K562 (cell line): ENCODE results near the gene RAE1. TPM values are rescaled to one million over a fixed set of nuclear protein-coding genes. Genes with fewer than 3 reads are reported as not detected.
A peak's percentile ranks its signal among the peaks of the same experiment; 100 is the strongest.

Experiments used
- BCOR ChIP-seq: fragments of 450-650 bp; IDR thresholded peaks from 2 replicates; pipeline ENCODE4 v1.6.1; 2016
- CXXC5 ChIP-seq: fragments of 250-450 bp; sonication (Bioruptor Pico); IDR thresholded peaks from 2 replicates; pipeline ENCODE4 v1.8.0; 2022; ENCODE audit warnings: inconsistent platforms, mild to moderate bottlenecking, moderate library complexity
- ESRRA ChIP-seq: fragments of 450-650 bp; IDR thresholded peaks from 2 replicates; pipeline ENCODE4 v1.6.1; 2014; ENCODE audit warnings: low read depth, mild to moderate bottlenecking, moderate library complexity, borderline replicate concordance
- FUS ChIP-seq: fragments of 200-400 bp; formaldehyde crosslinking; optimal IDR thresholded peaks from 2 replicates; pipeline ENCODE3; 2017; ENCODE audit warnings: low read depth, low read length
- KAT7 ChIP-seq: sonication (generic); formaldehyde crosslinking; IDR thresholded peaks from 2 replicates; pipeline ENCODE4 v1.8.0; 2022; ENCODE audit warnings: missing genetic modification reagents, mild to moderate bottlenecking, borderline replicate concordance
- KDM2B ChIP-seq: fragments of 250-450 bp; sonication (Bioruptor Pico); IDR thresholded peaks from 2 replicates; pipeline ENCODE4 v1.8.0; 2021; ENCODE audit warnings: mild to moderate bottlenecking, moderate library complexity
- KLF1 ChIP-seq: fragments of 450-650 bp; IDR thresholded peaks from 2 replicates; pipeline ENCODE4 v1.6.1; 2016; ENCODE audit warnings: missing genetic modification characterization, missing compliant biosample characterization
- MYNN ChIP-seq, 2 experiments: sonication (generic); formaldehyde crosslinking in 1 of 2; IDR thresholded peaks; 2 replicates each; pipeline versions ENCODE4 v1.5.0 to v1.6.1; 2016 to 2020; ENCODE audit warnings: antibody characterized with exemption in 1 of 2, missing genetic modification reagents in 1 of 2
- NCOR1 ChIP-seq: fragments of 450-650 bp; IDR thresholded peaks from 2 replicates; pipeline ENCODE4 v1.6.1; 2016; ENCODE audit warnings: mild to moderate bottlenecking, moderate library complexity
- PHB ChIP-seq: fragments of 250-450 bp; sonication (Bioruptor Pico); IDR thresholded peaks from 2 replicates; pipeline ENCODE4 v1.5.0; 2021
- POLR3A ChIP-seq: IDR thresholded peaks from 2 replicates; pipeline ENCODE4 v1.6.1; 2011; ENCODE audit warnings: borderline replicate concordance, mild to moderate bottlenecking, moderate library complexity; ENCODE audit not compliant: insufficient read length, insufficient read depth; ENCODE audit errors: extremely low read depth
- RFX7 ChIP-seq: fragments of 250-450 bp; sonication (Bioruptor Pico); IDR thresholded peaks from 2 replicates; pipeline ENCODE4 v1.5.1; 2021; ENCODE audit warnings: mild to moderate bottlenecking
- TAL1 ChIP-seq: fragments of 450-650 bp; IDR thresholded peaks from 2 replicates; pipeline ENCODE4 v1.6.1; 2016; ENCODE audit warnings: mild to moderate bottlenecking
- ZBTB7A ChIP-seq: IDR thresholded peaks from 2 replicates; pipeline ENCODE4 v1.6.1; 2011; ENCODE audit warnings: low read depth, mild to moderate bottlenecking, low read length, moderate library complexity, borderline replicate concordance; ENCODE audit not compliant: control insufficient read depth
- ZNF146 ChIP-seq: IDR thresholded peaks from one replicate; pipeline ENCODE4 v1.6.1; 2018; ENCODE audit warnings: missing compliant biosample characterization; ENCODE audit not compliant: unreplicated experiment
- ZNF239 ChIP-seq: fragments of 250-450 bp; sonication (Bioruptor Pico); IDR thresholded peaks from 2 replicates; pipeline ENCODE4 v1.4.0; 2020; ENCODE audit warnings: mild to moderate bottlenecking
- ZNF41 ChIP-seq: fragments of 250-450 bp; sonication (Bioruptor Pico); conservative IDR thresholded peaks from 2 replicates; pipeline ENCODE4 v1.4.0; 2020; ENCODE audit warnings: mild to moderate bottlenecking
- ZNF696 ChIP-seq: fragments of 250-450 bp; sonication (Bioruptor Pico); conservative IDR thresholded peaks from 2 replicates; pipeline ENCODE4 v1.4.0; 2020; ENCODE audit warnings: mild to moderate bottlenecking, moderate library complexity
- polyA plus RNA-seq, 8 experiments: library from polyadenylated mRNA; depleted of rRNA in 4 of 8; stranded (reverse) in 5 of 8; unstranded in 3 of 8; fragments of >200 nt; fragmentation: Nextera tagmentation in 2 of 8; fragmentation: Illumina TruSeq in 1 of 8; extraction: Ambion mirVana in 2 of 8; extraction: Trizol in 1 of 8; gene quantifications; 2 replicates each; pipeline versions ENCODE4 v1.2.1 to v1.2.3, GENCODE V29; 2011 to 2014; ENCODE audit warnings: inconsistent platforms in 1 of 8, missing spikeins in 1 of 8
- total RNA-seq, 7 experiments: library from RNA; depleted of rRNA in 6 of 7; stranded (reverse); fragments of >200 nt in 6 of 7; fragmentation: Illumina TruSeq in 2 of 7; extraction: Trizol in 2 of 7; gene quantifications; 2 replicates each; pipeline versions ENCODE4 v1.2.1 to v1.2.3, GENCODE V29; 2011 to 2021; ENCODE audit warnings: low replicate concordance in 1 of 7
- TF ChIP-seq, protein P1 (sequence below): IDR thresholded peaks from 2 replicates; pipeline ENCODE4 v1.6.1; 2014; ENCODE audit warnings: antibody characterized with exemption
- TF ChIP-seq, protein P2 (sequence below): fragments of 250-450 bp; sonication (Bioruptor Pico); IDR thresholded peaks from 2 replicates; pipeline ENCODE4 v1.5.0; 2021
- TF ChIP-seq, protein P3 (sequence below), 2 experiments: fragments of 200-800 bp in 1 of 2; sonication (Bioruptor generic) in 1 of 2; sonication (generic) in 1 of 2; formaldehyde crosslinking in 1 of 2; IDR thresholded peaks in 1 of 2; conservative IDR thresholded peaks in 1 of 2; 2 replicates each; pipeline versions ENCODE4 v1.5.0 to v1.6.1; 2016 to 2020; ENCODE audit warnings: missing compliant biosample characterization in 1 of 2, missing genetic modification characterization in 1 of 2, missing genetic modification reagents in 1 of 2
- TF ChIP-seq, protein P4 (sequence below), 3 experiments: fragments of 200-800 bp in 1 of 3; sonication (Bioruptor generic) in 1 of 3; sonication (generic) in 1 of 3; formaldehyde crosslinking in 1 of 3; IDR thresholded peaks; 2 replicates each; pipeline versions ENCODE4 v1.6.1 to v1.8.0; 2016 to 2022; ENCODE audit warnings: mild to moderate bottlenecking in 2 of 3, missing compliant biosample characterization in 2 of 3, missing genetic modification characterization in 2 of 3, missing genetic modification reagents in 1 of 3
- TF ChIP-seq, protein P5 (sequence below): sonication (generic); formaldehyde crosslinking; IDR thresholded peaks from 2 replicates; pipeline ENCODE4 v1.9.0; 2022; ENCODE audit warnings: mild to moderate bottlenecking, missing genetic modification reagents

The RAE1 gene
- total and polyA plus RNA-seq, 9 of the 15 experiments (the other 6 are each of a cell fraction or from before 2014, with no cell fraction given): 33.7 to 248 (median 77.7) TPM

DNA sequence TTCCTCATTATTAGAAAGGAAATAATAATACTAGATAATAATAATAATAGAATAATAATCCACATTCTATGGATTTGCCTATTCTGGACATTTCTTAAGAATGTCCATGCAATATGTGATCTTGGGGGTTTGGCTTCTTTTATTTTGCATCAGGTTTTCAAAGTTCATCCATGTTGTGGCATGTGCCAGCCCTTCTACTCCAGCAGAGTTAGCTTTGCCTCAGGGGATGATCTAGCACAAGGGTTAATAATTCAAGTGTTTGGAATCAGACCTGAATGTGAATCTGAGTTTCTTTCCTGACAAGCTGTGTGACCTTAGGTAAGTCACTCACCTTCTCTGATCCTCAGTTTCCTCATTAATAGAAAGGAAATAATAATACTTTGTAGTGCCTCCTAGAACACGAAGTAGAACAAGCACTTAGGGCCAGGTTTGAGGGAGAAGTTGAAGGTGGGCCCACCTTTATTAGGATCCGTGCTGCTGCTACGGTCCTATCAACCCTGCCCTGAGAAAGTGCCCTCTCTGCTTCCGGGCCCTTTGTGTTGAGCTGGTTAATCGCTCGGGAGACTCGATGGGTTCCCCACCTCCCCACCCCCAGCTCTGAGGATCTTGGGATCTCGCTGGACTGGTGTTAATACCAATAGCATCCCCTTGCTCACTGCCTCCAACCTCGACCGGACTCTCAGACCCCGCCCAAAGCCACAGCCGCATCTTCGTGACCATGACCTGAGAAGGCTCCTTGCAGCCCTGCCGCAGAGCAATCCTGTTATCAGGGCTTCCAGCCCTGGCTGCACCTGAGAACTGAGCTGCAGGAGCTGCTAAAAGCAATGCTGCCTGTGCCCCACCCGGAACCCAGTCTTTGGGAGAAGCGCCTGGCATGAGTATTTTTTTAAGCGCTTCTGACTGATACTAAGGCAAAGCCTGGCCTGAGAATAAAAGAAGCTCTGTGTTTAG lies 67.0 kb downstream of the RAE1 start (continued):
- TF ChIP-seq ESRRA (peak; percentile 38; the same call in 1 of the 2 replicates), ZNF146 (peak; percentile 10), ZNF696 (CRISPR knock-in tag) (no peak), PHB (CRISPR knock-in tag) (no peak), FUS (no peak), KLF1 (tag) (no peak), ZNF239 (CRISPR knock-in tag) (no peak), KDM2B (CRISPR knock-in tag) (no peak), MYNN (IDR thresholded peaks at IDR 0.05) (peak; percentile 58; the same call in 1 of the 2 replicates), MYNN (CRISPR knock-in tag; IDR thresholded peaks at IDR 0.05) (no peak), BCOR (peak; percentile 92), NCOR1 (peak; percentile 60; the same call in 1 of the 2 replicates), ZNF41 (CRISPR knock-in tag) (no peak), CXXC5 (CRISPR knock-in tag) (peak; percentile 38; the same call in 1 of the 2 replicates), POLR3A (no peak), RFX7 (no peak), ZBTB7A (peak; percentile 28; the same call in 1 of the 2 replicates), KAT7 (no peak), TAL1 (peak; percentile 60; the same call in 1 of the 2 replicates)
- TF ChIP-seq, protein P1, sequence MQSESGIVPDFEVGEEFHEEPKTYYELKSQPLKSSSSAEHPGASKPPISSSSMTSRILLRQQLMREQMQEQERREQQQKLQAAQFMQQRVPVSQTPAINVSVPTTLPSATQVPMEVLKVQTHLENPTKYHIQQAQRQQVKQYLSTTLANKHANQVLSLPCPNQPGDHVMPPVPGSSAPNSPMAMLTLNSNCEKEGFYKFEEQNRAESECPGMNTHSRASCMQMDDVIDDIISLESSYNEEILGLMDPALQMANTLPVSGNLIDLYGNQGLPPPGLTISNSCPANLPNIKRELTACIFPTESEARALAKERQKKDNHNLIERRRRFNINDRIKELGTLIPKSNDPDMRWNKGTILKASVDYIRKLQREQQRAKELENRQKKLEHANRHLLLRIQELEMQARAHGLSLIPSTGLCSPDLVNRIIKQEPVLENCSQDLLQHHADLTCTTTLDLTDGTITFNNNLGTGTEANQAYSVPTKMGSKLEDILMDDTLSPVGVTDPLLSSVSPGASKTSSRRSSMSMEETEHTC: no peak
- TF ChIP-seq, protein P2, sequence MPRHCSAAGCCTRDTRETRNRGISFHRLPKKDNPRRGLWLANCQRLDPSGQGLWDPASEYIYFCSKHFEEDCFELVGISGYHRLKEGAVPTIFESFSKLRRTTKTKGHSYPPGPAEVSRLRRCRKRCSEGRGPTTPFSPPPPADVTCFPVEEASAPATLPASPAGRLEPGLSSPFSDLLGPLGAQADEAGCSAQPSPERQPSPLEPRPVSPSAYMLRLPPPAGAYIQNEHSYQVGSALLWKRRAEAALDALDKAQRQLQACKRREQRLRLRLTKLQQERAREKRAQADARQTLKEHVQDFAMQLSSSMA (CRISPR knock-in tag): no peak
- TF ChIP-seq, protein P3, sequence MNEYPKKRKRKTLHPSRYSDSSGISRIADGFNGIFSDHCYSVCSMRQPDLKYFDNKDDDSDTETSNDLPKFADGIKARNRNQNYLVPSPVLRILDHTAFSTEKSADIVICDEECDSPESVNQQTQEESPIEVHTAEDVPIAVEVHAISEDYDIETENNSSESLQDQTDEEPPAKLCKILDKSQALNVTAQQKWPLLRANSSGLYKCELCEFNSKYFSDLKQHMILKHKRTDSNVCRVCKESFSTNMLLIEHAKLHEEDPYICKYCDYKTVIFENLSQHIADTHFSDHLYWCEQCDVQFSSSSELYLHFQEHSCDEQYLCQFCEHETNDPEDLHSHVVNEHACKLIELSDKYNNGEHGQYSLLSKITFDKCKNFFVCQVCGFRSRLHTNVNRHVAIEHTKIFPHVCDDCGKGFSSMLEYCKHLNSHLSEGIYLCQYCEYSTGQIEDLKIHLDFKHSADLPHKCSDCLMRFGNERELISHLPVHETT (CRISPR knock-in tag; conservative IDR thresholded peaks at IDR 0.05 in 1 of 2, IDR thresholded peaks at IDR 0.05 in 1 of 2): no peak
- TF ChIP-seq, protein P4, sequence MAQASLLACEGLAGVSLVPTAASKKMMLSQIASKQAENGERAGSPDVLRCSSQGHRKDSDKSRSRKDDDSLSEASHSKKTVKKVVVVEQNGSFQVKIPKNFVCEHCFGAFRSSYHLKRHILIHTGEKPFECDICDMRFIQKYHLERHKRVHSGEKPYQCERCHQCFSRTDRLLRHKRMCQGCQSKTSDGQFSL (CRISPR knock-in tag; IDR thresholded peaks at IDR 0.05): no peak
- TF ChIP-seq, protein P4 (tag; IDR thresholded peaks at IDR 0.05): no peak
- TF ChIP-seq, protein P5, sequence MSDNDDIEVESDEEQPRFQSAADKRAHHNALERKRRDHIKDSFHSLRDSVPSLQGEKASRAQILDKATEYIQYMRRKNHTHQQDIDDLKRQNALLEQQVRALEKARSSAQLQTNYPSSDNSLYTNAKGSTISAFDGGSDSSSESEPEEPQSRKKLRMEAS (CRISPR knock-in tag): no peak
